ENCODE measurements around the gene TRABD2A. TPM values are rescaled to one million over a fixed set of nuclear protein-coding genes. Genes with fewer than 3 reads are reported as not detected.
"Not testable (repeated sequence)": the region's sequence is repeated elsewhere in the genome, so short reads cannot be mapped to it uniquely, and the experiment has no call there.

The TRABD2A gene
- total RNA-seq, 4 donors from 2014 or later = 0.14 to 3.0 (median 0.29) TPM; not detected in 1

- Histone ChIP-seq H3K36me3 (no peaks in the 10 kb centered on the region), H3K9me3 (no peaks in the 10 kb centered on the region), H3K27ac (peak overlapping the region; percentile 41 to 63), H3K27me3 (no peaks in the 10 kb centered on the region), H3K4me3 (no peak overlapping the region), H3K4me1 (peaks cover 0 to 3% of the 10 kb centered on the region in 2 donors)
- DNase-seq = peak in 1 of 2 donors; percentile 61
- intact Hi-C loops (cut with DNase I; ENCODE audit: low total_unique reads) = no loop called here
- TF ChIP-seq POLR2A (IDR thresholded peaks at IDR 0.05) (no peak), CTCF (IDR thresholded peaks at IDR 0.05) (no peak)
Measured at GRCh38 chr2:84924173-84925106, 43.6 kb upstream of the TRABD2A start.

GRCh38 chr2:84923009-84923408 lies 42.1 kb upstream of the TRABD2A start:
- Histone ChIP-seq H3K27ac (no peak overlapping the region), H3K4me1 (peaks cover 0 to 3% of the 10 kb centered on the region in 2 donors), H3K27me3 (no peaks in the 10 kb centered on the region), H3K9me3 (no peaks in the 10 kb centered on the region), H3K4me3 (no peak overlapping the region), H3K36me3 (no peaks in the 10 kb centered on the region)
- TF ChIP-seq CTCF (IDR thresholded peaks at IDR 0.05) (no peak), POLR2A (IDR thresholded peaks at IDR 0.05) (no peak)
- DNase-seq = no peak
- intact Hi-C loops (cut with DNase I; ENCODE audit: low total_unique reads) = no loop called here

- no peak for TF ChIP-seq CTCF (IDR thresholded peaks at IDR 0.05)
- TF ChIP-seq POLR2A (IDR thresholded peaks at IDR 0.05) = no peak
- peak; percentile 57 to 80 for DNase-seq
- no peaks in the 10 kb centered on the region for H3K9me3 ChIP-seq
- H3K4me3 ChIP-seq = no peak overlapping the region
- H3K27me3 ChIP-seq = no peaks in the 10 kb centered on the region
- no peaks in the 10 kb centered on the region for H3K36me3 ChIP-seq
- H3K4me1 ChIP-seq = peaks cover 0 to 3% of the 10 kb centered on the region in 2 donors
- peak overlapping the region; percentile 82 to 91 for H3K27ac ChIP-seq
- intact Hi-C loops (cut with DNase I; ENCODE audit: low total_unique reads) = no loop called here
Measured at GRCh38 chr2:84919885-84920580, 39.1 kb upstream of the TRABD2A start.

GRCh38 chr2:84918430-84918829 lies 37.5 kb upstream of the TRABD2A start:
- no peak for DNase-seq
- H3K27ac ChIP-seq = peak overlapping the region in 1 of 2 donors; percentile 82
- intact Hi-C loops (cut with DNase I; ENCODE audit: low total_unique reads) = no loop called here

GRCh38 chr2:84917821-84918220 lies 36.9 kb upstream of the TRABD2A start:
- DNase-seq; H3K27me3 ChIP-seq; H3K4me3 ChIP-seq; intact Hi-C loops (cut with DNase I; ENCODE audit: low total_unique reads); H3K36me3 ChIP-seq; H3K9me3 ChIP-seq; H3K27ac ChIP-seq; H3K4me1 ChIP-seq: not testable (repeated sequence)

More at GRCh38 chr2:84918430-84918829, 37.5 kb upstream of the TRABD2A start:
- Histone ChIP-seq H3K4me1 (peaks cover 0 to 3% of the 10 kb centered on the region in 2 donors), H3K27me3 (no peaks in the 10 kb centered on the region), H3K4me3 (no peak overlapping the region), H3K9me3 (no peaks in the 10 kb centered on the region), H3K36me3 (no peaks in the 10 kb centered on the region)
- no peak for TF ChIP-seq POLR2A (IDR thresholded peaks at IDR 0.05)
- no peak for TF ChIP-seq CTCF (IDR thresholded peaks at IDR 0.05)

- H3K4me1 ChIP-seq; H3K27ac ChIP-seq; intact Hi-C loops (cut with DNase I; ENCODE audit: low total_unique reads); H3K4me3 ChIP-seq; H3K27me3 ChIP-seq; H3K36me3 ChIP-seq; DNase-seq; H3K9me3 ChIP-seq: not testable (repeated sequence)
Measured at GRCh38 chr2:84915675-84916074, 34.8 kb upstream of the TRABD2A start.

All from uterus (tissue), 4 donors.